GM19372 (cell line): Measurements from ENCODE around the gene MARF1.
"Not testable (repeated sequence)": the region's sequence is repeated elsewhere in the genome, so short reads cannot be mapped to it uniquely, and the experiment has no call there.

ENCODE experiments used
- ATAC-seq: cut with Tn5 transposase; IDR thresholded peaks from one replicate; pipeline ENCODE4 v1.9.1; 2021; ENCODE audit warnings: mild to moderate bottlenecking, low read depth, moderate library complexity; ENCODE audit not compliant: unreplicated experiment

Gene MARF1

GRCh38 chr16:15655561-15655960, 12.6 kb upstream of the MARF1 start:
- ATAC-seq = not testable (repeated sequence)

- no peak for ATAC-seq
These were observed 11.6 kb upstream of the MARF1 start for GRCh38 chr16:15654591-15654990.

- ATAC-seq = no peak
These were observed 10.3 kb upstream of the MARF1 start for GRCh38 chr16:15653227-15653626.

DNA sequence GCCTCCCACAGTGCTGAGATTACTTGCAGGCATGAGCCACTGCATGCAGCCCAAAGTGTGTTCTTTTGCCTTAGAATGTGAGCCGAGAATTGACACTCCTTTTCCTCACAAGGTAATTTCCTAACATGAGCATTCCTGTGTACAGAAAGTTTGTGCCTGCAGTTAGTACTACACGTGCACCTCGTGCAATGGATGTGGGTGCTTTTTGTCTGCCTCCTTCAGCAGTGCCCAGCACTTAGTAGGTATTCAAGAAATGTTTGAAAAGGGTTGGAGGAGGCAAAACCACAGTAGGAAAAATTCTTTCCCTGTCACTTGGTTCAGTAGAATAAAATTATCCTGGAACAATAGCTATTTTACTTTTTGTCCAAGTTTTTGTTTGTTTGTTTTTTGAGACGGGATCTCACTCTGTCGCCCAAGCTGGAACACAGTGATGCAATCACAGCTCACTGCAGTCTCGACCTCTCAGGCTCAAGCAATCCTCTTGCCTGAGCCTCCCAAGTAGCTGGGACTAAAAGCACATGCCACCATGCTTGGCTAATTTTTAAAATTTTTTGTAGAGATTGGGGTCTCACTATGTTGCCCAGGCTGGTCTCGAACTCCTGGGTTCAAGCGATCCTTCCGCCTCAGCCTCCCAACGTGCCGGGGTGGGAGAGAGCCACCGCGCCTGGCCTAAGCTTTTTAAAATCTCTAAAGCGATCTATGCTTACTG, 9.5 kb upstream of the MARF1 start:
- no peak for ATAC-seq

- ATAC-seq = peak; percentile 31
These were observed 7.8 kb upstream of the MARF1 start for GRCh38 chr16:15650698-15651171.

- peak; percentile 74 for ATAC-seq
These were observed 7.2 kb upstream of the MARF1 start, which contains the start of gene NDE1 for GRCh38 chr16:15650019-15650697. TSS of gene NDE1 (plus strand) at chr16:15650245. CDS start at chr16:15664779, 14,534 bp downstream.

DNA sequence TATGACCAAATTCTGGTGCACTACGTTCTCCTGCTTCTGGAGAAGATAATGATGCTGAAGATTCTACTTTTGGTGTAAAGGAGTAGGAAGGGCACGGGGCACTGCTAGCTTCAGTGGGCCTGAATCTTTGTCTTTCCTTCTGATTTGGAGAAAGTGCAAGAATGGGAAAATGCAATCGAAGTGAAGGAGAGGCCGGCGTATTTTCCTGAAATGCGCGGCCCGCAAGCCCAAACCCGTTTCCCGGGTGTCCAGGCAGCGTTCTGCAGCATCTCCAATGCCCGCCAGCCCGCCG, 6.7 kb upstream of the MARF1 start:
- ATAC-seq = no peak

- not testable (repeated sequence) for ATAC-seq
These were observed 6.4 kb upstream of the MARF1 start for GRCh38 chr16:15649311-15649710.

DNA sequence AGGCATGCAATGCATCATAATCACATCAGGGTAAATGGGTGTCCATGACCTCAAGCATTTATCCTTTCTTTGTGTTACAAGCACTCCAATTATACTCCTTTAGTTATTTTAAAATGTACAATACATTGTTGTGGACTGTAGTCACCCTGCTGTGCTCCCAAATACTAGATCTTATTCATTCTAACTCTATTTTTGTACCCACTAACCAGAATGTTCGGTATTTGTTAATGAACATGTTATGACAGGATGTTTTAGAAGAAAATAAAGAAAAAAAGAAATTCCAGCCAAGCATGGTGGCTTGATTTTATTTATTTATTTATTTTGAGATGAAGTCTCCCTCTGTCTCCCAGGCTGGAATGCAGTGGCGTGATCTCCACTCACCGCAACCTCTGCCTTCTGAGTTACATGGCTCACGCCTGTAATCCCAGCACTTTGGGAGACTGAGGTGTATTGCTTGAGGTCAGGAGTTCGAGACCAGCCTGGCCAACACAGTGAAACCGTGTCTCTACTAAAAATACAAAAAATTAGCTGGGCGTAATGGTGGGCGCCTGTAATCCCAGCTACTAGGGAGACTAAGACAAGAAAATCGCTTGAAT, 5.3 kb upstream of the MARF1 start:
- ATAC-seq = no peak

- no peak for ATAC-seq
These were observed 4.5 kb upstream of the MARF1 start for GRCh38 chr16:15647294-15648014.

GRCh38 chr16:15646557-15647293, 3.8 kb upstream of the MARF1 start:
- not testable (repeated sequence) for ATAC-seq

GRCh38 chr16:15644962-15645465, 2.1 kb upstream of the MARF1 start:
- not testable (repeated sequence) for ATAC-seq

- ATAC-seq = no peak
These were observed 1.5 kb upstream of the MARF1 start for GRCh38 chr16:15644267-15644961.

DNA sequence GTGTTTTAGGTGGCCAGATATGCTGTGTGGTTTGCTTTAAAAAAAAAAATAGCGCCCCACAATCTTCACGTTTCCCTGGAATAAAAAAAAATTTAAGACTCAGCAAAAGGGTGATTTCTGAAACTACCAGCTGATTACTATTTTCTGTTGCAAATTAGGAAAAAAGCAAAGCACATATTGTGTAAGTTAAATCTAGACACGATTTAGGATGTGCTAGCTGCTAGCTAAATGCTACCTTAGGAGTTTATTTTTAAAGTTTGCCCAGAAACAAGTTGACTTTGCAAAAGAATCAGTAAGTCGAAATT, 944 bp upstream of the MARF1 start:
- ATAC-seq = no peak

DNA sequence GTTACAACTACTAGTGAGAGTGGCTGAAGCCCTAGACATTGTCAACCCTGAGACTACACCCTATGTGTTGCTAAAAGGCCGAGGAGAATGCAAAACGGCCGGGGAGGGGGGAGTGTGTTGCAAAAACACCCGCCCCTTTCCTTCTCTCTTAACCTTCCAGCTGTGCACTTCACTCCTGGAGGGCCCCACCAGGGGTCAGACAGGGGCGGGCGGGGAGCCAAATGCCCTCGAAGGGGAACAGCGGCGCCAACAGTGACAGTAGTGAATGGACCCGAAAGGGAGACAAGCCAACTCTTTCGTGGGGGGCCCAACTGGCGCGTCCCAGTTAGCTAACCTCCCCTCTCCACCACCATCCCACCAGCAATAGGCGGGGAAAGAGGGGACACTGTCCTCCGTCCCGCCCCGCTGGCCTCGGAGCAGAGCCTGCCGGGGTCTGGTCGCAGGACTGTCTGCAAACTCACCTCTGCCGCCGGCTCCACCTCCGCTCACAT, 352 bp downstream of the MARF1 start:
- peak; percentile 52 for ATAC-seq

GRCh38 chr16:15641753-15642556, 999 bp downstream of the MARF1 start:
- no peak for ATAC-seq

DNA sequence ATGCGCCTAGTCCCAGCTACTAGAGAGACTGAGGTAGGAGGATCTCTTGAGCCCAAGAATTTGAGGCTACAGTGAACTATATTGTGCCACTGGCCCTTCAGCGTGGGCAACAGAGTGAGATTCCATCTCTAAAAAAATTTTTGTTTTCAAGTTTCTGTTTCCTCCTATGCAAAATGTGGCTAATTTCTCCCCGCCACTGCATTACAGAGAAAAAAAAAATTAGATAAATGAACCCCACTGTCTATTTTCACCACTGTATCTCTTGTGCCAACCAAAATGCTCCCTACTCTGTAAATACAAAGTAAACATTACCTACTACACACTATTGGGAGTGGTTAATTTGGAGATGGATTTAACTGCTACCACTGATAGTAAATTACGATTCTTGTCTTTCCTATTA, 2.0 kb downstream of the MARF1 start:
- ATAC-seq = no peak

DNA sequence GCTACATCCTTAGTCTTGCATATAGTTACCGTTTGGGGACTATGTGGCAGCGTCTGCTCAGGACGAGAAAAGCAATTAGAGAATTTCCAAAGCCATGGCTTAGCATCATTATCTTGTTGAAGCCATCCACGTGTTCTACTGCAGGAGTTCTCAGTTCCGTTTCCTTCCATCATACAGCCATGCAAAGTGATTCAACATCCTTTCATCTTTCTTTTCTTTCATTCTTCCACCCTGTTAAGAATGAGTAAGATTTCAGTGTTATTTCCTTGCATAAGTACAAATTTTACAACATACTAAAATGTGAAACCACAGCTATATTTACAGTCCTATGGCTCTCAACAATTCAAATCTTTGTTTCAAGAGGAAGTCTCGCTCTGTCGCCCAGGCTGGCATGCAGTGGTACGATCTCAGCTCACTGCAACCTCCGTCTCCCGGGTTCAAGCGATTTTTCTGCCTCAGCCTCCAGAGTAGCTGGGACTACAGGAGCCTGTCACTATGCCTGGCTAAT, 3.8 kb downstream of the MARF1 start:
- ATAC-seq = no peak
